Placental pericyte (primary cell): ENCODE results near the gene TMEM52. TPM values are rescaled to one million over a fixed set of nuclear protein-coding genes. Genes with fewer than 3 reads are reported as not detected.

ENCODE experiments used
- total RNA-seq: library from RNA; depleted of rRNA; stranded (reverse); fragments of >200 nt; gene quantifications from 2 replicates; pipeline ENCODE4 v1.2.3, GENCODE V29; 2012

TMEM52 gene
- 0.43 and 0.44 TPM in 2 replicates for total RNA-seq

GRCh38 chr1:1918901-1919303, at the start of gene TMEM52:
Gene TMEM52, minus strand, starts transcription at chr1:1919279. Its CDS starts 14 bp downstream, at chr1:1919265.

GRCh38 chr1:1914971-1915692, 3.9 kb downstream of the TMEM52 start, which contains the start of gene CALML6:
Gene CALML6, plus strand, starts transcription at chr1:1915260. Its CDS starts 21 bp downstream, at chr1:1915281.

GRCh38 chr1:1890506-1891348, 28.4 kb downstream of the TMEM52 start, which contains the start of gene GNB1:
Gene GNB1, minus strand, starts transcription at chr1:1891087. Its CDS starts 65,634 bp downstream, at chr1:1825453.

Other genes with a start within 250 kb of the TMEM52 start
- gene SLC35E2B, start 226.5 kb downstream of the TMEM52 start, total RNA-seq, result 41.1 and 51.4 TPM in 2 replicates
- gene CDK11A, start 194.9 kb downstream of the TMEM52 start, total RNA-seq, result 17.1 and 21.5 TPM in 2 replicates
- 58.9 and 65.0 TPM in 2 replicates for gene NADK, start 140.8 kb downstream of the TMEM52 start, total RNA-seq
- gene GNB1, start 28.2 kb downstream of the TMEM52 start, total RNA-seq, result 137 and 170 TPM in 2 replicates
- gene CALML6, start 4.0 kb downstream of the TMEM52 start, total RNA-seq, result 0.14 and 0.66 TPM in 2 replicates
- not detected in 2 replicates for gene CFAP74, start 84.5 kb upstream of the TMEM52 start, total RNA-seq
- not detected in 2 replicates for gene GABRD, start 100.1 kb upstream of the TMEM52 start, total RNA-seq
- gene PRKCZ, start 131.1 kb upstream of the TMEM52 start, total RNA-seq, result 1.6 and 3.9 TPM in 2 replicates